H9 (cell line): ENCODE measurements around the gene NT5DC4. TPM values are rescaled to one million over a fixed set of nuclear protein-coding genes. Genes with fewer than 3 reads are reported as not detected.

ENCODE experiments used
- DNase-seq: peaks from one replicate; pipeline ENCODE4 v3.0.0-alpha.2; 2017
- H2AFZ ChIP-seq: one replicate; pipeline ENCODE4 v1.6.1; 2013; ENCODE audit warnings: mild to moderate bottlenecking, low read length, control low read depth, moderate library complexity
- H2AK5ac ChIP-seq: 2 replicates; pipeline ENCODE4 v1.6.1; 2013; ENCODE audit warnings: low read length, control low read depth, mixed read lengths; ENCODE audit not compliant: insufficient read length
- H2BK120ac ChIP-seq: one replicate; pipeline ENCODE4 v1.6.1; 2013; ENCODE audit warnings: low read depth, mild to moderate bottlenecking, low read length, control low read depth, inconsistent platforms; ENCODE audit not compliant: poor library complexity, severe bottlenecking
- H2BK12ac ChIP-seq: 2 replicates; pipeline ENCODE4 v1.6.1; 2013; ENCODE audit warnings: low read length, control low read depth, mixed read lengths, low read depth; ENCODE audit not compliant: insufficient read length
- H2BK15ac ChIP-seq: 2 replicates; pipeline ENCODE4 v1.6.1; 2013; ENCODE audit warnings: low read depth, low read length, control low read depth
- H2BK20ac ChIP-seq: one replicate; pipeline ENCODE4 v1.6.1; 2013; ENCODE audit warnings: low read depth, mild to moderate bottlenecking, low read length, control low read depth, inconsistent platforms; ENCODE audit not compliant: poor library complexity, severe bottlenecking
- H2BK5ac ChIP-seq: 2 replicates; pipeline ENCODE4 v1.6.1; 2013; ENCODE audit warnings: low read length, control low read depth, mixed read lengths; ENCODE audit not compliant: insufficient read length
- H3K14ac ChIP-seq: 2 replicates; pipeline ENCODE4 v1.6.1; 2013; ENCODE audit warnings: low read length, control low read depth; ENCODE audit not compliant: insufficient read depth
- H3K18ac ChIP-seq: 2 replicates; pipeline ENCODE4 v1.6.1; 2013; ENCODE audit warnings: low read depth, mild to moderate bottlenecking, mixed read lengths, low read length, control low read depth; ENCODE audit not compliant: insufficient read length
- H3K23ac ChIP-seq: 2 replicates; pipeline ENCODE4 v1.6.1; 2013; ENCODE audit warnings: low read length, control low read depth, mixed read lengths, low read depth; ENCODE audit not compliant: insufficient read length
- H3K23me2 ChIP-seq: 2 replicates; pipeline ENCODE4 v1.6.1; 2013; ENCODE audit warnings: low read depth, mild to moderate bottlenecking, mixed read lengths, low read length, control low read depth; ENCODE audit not compliant: insufficient read length, poor library complexity, severe bottlenecking
- H3K27ac ChIP-seq: 2 replicates; pipeline ENCODE4 v1.5.1; 2013; ENCODE audit warnings: low read length, control low read depth, mixed read lengths, low read depth; ENCODE audit not compliant: insufficient read length
- H3K27me3 ChIP-seq: 2 replicates; pipeline ENCODE4 v1.6.1; 2013; ENCODE audit warnings: low read length, control low read depth, inconsistent platforms; ENCODE audit not compliant: insufficient read depth
- H3K4ac ChIP-seq: 2 replicates; pipeline ENCODE4 v1.6.1; 2013; ENCODE audit warnings: low read depth, mild to moderate bottlenecking, control low read depth, inconsistent platforms, low read length, moderate library complexity
- H3K4me1 ChIP-seq: 2 replicates; pipeline ENCODE4 v1.6.1; 2013; ENCODE audit warnings: low read length, control low read depth, inconsistent platforms; ENCODE audit not compliant: insufficient read depth
- H3K4me2 ChIP-seq: 2 replicates; pipeline ENCODE4 v1.6.1; 2013; ENCODE audit warnings: low read length, control low read depth, mixed read lengths; ENCODE audit not compliant: insufficient read length, insufficient read depth
- H3K56ac ChIP-seq: 2 replicates; pipeline ENCODE4 v1.6.1; 2013; ENCODE audit warnings: low read depth, mild to moderate bottlenecking, mixed read lengths, low read length, control low read depth; ENCODE audit not compliant: insufficient read length
- H3K79me1 ChIP-seq: 2 replicates; pipeline ENCODE4 v1.6.1; 2013; ENCODE audit warnings: low read depth, mild to moderate bottlenecking, moderate library complexity, low read length, control low read depth, inconsistent platforms; ENCODE audit not compliant: insufficient read depth, poor library complexity, severe bottlenecking
- H3K79me2 ChIP-seq: 2 replicates; pipeline ENCODE4 v1.6.1; 2013; ENCODE audit warnings: low read length, control low read depth, inconsistent platforms; ENCODE audit not compliant: insufficient read depth
- H3K9ac ChIP-seq: 2 replicates; pipeline ENCODE4 v1.6.1; 2013; ENCODE audit warnings: low read length, control low read depth, mixed read lengths; ENCODE audit not compliant: insufficient read length; ENCODE audit errors: extremely low read depth
- H3K9me3 ChIP-seq: one replicate; pipeline ENCODE4 v1.6.1; 2013; ENCODE audit warnings: low read depth, low read length, inconsistent platforms; ENCODE audit not compliant: control insufficient read depth
- H3T11ph ChIP-seq: one replicate; pipeline ENCODE4 v1.6.1; 2013; ENCODE audit warnings: mild to moderate bottlenecking, low read length, control low read depth, inconsistent platforms
- H4K20me1 ChIP-seq: one replicate; pipeline ENCODE4 v1.6.1; 2013; ENCODE audit not compliant: control insufficient read depth, insufficient read length, insufficient read depth
- H4K5ac ChIP-seq: 2 replicates; pipeline ENCODE4 v1.6.1; 2013; ENCODE audit warnings: low read depth, mild to moderate bottlenecking, mixed read lengths, low read length, control low read depth; ENCODE audit not compliant: insufficient read length
- H4K8ac ChIP-seq: replicated peaks from 2 replicates; pipeline ENCODE4 v1.6.1; 2013; ENCODE audit warnings: low read length, control low read depth, mixed read lengths, low read depth; ENCODE audit not compliant: insufficient read length
- H4K91ac ChIP-seq: 2 replicates; pipeline ENCODE4 v1.6.1; 2013; ENCODE audit warnings: low read depth, mild to moderate bottlenecking, moderate library complexity, mixed read lengths, low read length, control low read depth; ENCODE audit not compliant: insufficient read length
- H3K27ac Mint-ChIP-seq, 3 experiments: 2 replicates in 2 of 3; 3 replicates in 1 of 3; pipeline ENCODE4 v1.8.0; 2020 to 2021; ENCODE audit warnings: mixed read lengths in 3 of 3, mild to moderate bottlenecking in 1 of 3, moderate library complexity in 1 of 3
- H3K27me3 Mint-ChIP-seq: 2 replicates; pipeline ENCODE4 v1.8.0; 2021; ENCODE audit warnings: low read depth, mild to moderate bottlenecking, moderate library complexity, mixed read lengths
- H3K36me3 Mint-ChIP-seq, 3 experiments: 2 replicates in 2 of 3; 3 replicates in 1 of 3; pipeline ENCODE4 v1.8.0; 2020 to 2021; ENCODE audit warnings: low read depth in 3 of 3, mixed read lengths in 3 of 3; ENCODE audit not compliant: insufficient read depth in 1 of 3
- H3K4me1 Mint-ChIP-seq, 2 experiments: 2 replicates each; pipeline ENCODE4 v1.8.0; 2020; ENCODE audit warnings: mixed read lengths in 2 of 2
- H3K4me3 Mint-ChIP-seq, 2 experiments: 2 replicates in 1 of 2; 3 replicates in 1 of 2; pipeline ENCODE4 v1.8.0; 2020 to 2021; ENCODE audit warnings: mild to moderate bottlenecking in 2 of 2, mixed read lengths in 2 of 2, moderate library complexity in 1 of 2
- H3K9me3 Mint-ChIP-seq, 2 experiments: 2 replicates in 1 of 2; 3 replicates in 1 of 2; pipeline ENCODE4 v1.8.0; 2020; ENCODE audit warnings: mild to moderate bottlenecking in 2 of 2, mixed read lengths in 2 of 2, moderate library complexity in 1 of 2
- WGBS: extraction: QIAGEN DNeasy Blood & Tissue Kit; methylation state at CpG from one replicate; pipeline ENCODE4 v1.1.7; 2013; ENCODE audit warnings: missing lambda C conversion rate, low lambda C conversion rate, mixed read lengths; ENCODE audit not compliant: insufficient read length; ENCODE audit errors: extremely low coverage; 5-methylcytosine and 5-hydroxymethylcytosine counted together
- total RNA-seq: library from RNA; stranded (reverse); gene quantifications from 2 replicates; pipeline ENCODE4 v1.2.1, GENCODE V29; 2021
- TF ChIP-seq, protein P1 (sequence below): fragments of 200-600 bp; sonication (generic); conservative IDR thresholded peaks from 3 replicates; pipeline ENCODE4 v1.8.0; 2021; ENCODE audit warnings: antibody characterized with exemption, mild to moderate bottlenecking

The NT5DC4 gene
- total RNA-seq, 1 experiment from 2014 or later, result not detected

DNA sequence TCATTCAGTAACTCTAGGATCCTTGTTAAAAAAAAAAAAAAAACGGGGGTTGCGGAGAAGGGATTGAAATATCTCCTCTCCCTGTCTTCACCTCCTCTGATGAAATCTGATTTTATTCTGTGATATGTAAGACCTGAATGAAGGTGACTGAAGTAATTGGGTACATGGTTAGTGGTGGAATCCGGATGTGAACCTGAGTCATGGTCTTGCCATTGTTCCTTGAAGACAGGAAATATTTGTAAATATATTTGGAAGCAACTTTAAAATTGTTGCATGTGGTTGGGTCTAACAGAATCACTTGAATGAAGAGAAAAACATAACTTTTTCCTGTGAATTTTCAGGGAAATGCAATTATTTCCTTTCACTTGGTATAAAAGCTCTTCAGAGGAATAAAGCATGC is 66.5 kb downstream of the NT5DC4 start:
- Histone ChIP-seq H2BK15ac (no peak overlapping the region), H3K23me2 (no peaks in the 10 kb centered on the region), H3K18ac (no peak overlapping the region), H3K27ac (no peak overlapping the region), H3K56ac (no peak overlapping the region), H3K23ac (no peak overlapping the region), H2BK12ac (no peak overlapping the region), H3K79me1 (no peaks in the 10 kb centered on the region), H3K4me2 (no peak overlapping the region), H4K20me1 (no peaks in the 10 kb centered on the region), H2AK5ac (no peak overlapping the region), H2BK20ac (no peak overlapping the region), H2AFZ (no peak overlapping the region), H3K14ac (no peak overlapping the region), H3K79me2 (no peaks in the 10 kb centered on the region), H3K4me1 (peaks cover 7% of the 10 kb centered on the region), H3K27me3 (no peaks in the 10 kb centered on the region), H4K8ac (no peak overlapping the region), H3K9ac (no peak overlapping the region), H4K5ac (no peak overlapping the region), H2BK120ac (no peak overlapping the region), H3K9me3 (no peaks in the 10 kb centered on the region), H4K91ac (no peak overlapping the region), H3K4ac (no peak overlapping the region), H3T11ph (no peak overlapping the region), H2BK5ac (no peak overlapping the region)
- peaks cover 51 to 59% of the 10 kb centered on the region in 2 experiments for H3K4me1 Mint-ChIP-seq
- no CpG with 5 or more reads among the region's 3 CpGs for WGBS
- H3K9me3 Mint-ChIP-seq, result peaks cover 3 to 4% of the 10 kb centered on the region in 2 experiments; a peak in 4 of 5 replicates
- H3K27ac Mint-ChIP-seq, result no peak overlapping the region
- TF ChIP-seq, protein P1, sequence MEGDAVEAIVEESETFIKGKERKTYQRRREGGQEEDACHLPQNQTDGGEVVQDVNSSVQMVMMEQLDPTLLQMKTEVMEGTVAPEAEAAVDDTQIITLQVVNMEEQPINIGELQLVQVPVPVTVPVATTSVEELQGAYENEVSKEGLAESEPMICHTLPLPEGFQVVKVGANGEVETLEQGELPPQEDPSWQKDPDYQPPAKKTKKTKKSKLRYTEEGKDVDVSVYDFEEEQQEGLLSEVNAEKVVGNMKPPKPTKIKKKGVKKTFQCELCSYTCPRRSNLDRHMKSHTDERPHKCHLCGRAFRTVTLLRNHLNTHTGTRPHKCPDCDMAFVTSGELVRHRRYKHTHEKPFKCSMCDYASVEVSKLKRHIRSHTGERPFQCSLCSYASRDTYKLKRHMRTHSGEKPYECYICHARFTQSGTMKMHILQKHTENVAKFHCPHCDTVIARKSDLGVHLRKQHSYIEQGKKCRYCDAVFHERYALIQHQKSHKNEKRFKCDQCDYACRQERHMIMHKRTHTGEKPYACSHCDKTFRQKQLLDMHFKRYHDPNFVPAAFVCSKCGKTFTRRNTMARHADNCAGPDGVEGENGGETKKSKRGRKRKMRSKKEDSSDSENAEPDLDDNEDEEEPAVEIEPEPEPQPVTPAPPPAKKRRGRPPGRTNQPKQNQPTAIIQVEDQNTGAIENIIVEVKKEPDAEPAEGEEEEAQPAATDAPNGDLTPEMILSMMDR, result no peak
- peaks cover 1 to 5% (median 3%) of the 10 kb centered on the region in 3 experiments; a peak in 4 of 7 replicates for H3K36me3 Mint-ChIP-seq
- no peak overlapping the region for H3K4me3 Mint-ChIP-seq
- DNase-seq, result no peak
- H3K27me3 Mint-ChIP-seq, result no peaks in the 10 kb centered on the region
